Glutamatergic neuron (in vitro differentiated cells): Measurements from ENCODE around the gene RAPGEF2. TPM values are rescaled to one million over a fixed set of nuclear protein-coding genes. Genes with fewer than 3 reads are reported as not detected.
"Not testable (repeated sequence)": the region's sequence is repeated elsewhere in the genome, so short reads cannot be mapped to it uniquely, and the experiment has no call there.

Experiments used
- DNase-seq: peaks from one replicate; pipeline ENCODE4 v3.0.0; 2022
- H3K27ac Mint-ChIP-seq: one replicate; pipeline ENCODE4 v1.8.0; 2020; ENCODE audit warnings: mild to moderate bottlenecking, mixed read lengths, inconsistent platforms; ENCODE audit not compliant: unreplicated experiment
- H3K27me3 Mint-ChIP-seq: one replicate; pipeline ENCODE4 v1.8.0; 2020; ENCODE audit warnings: mild to moderate bottlenecking, moderate library complexity, mixed read lengths, inconsistent platforms; ENCODE audit not compliant: unreplicated experiment
- H3K36me3 Mint-ChIP-seq: one replicate; pipeline ENCODE4 v1.8.0; 2020; ENCODE audit warnings: mild to moderate bottlenecking, mixed read lengths, inconsistent platforms; ENCODE audit not compliant: unreplicated experiment
- H3K4me1 Mint-ChIP-seq: one replicate; pipeline ENCODE4 v1.8.0; 2020; ENCODE audit warnings: mild to moderate bottlenecking, low read depth, mixed read lengths, inconsistent platforms; ENCODE audit not compliant: unreplicated experiment
- H3K4me3 Mint-ChIP-seq: one replicate; pipeline ENCODE4 v1.8.0; 2020; ENCODE audit warnings: mild to moderate bottlenecking, mixed read lengths, inconsistent platforms; ENCODE audit not compliant: unreplicated experiment
- H3K9me3 Mint-ChIP-seq: one replicate; pipeline ENCODE4 v1.8.0; 2020; ENCODE audit warnings: mild to moderate bottlenecking, moderate library complexity, mixed read lengths, inconsistent platforms; ENCODE audit not compliant: unreplicated experiment
- CTCF ChIP-seq: fragments of 200-600 bp; sonication (generic); IDR thresholded peaks from one replicate; pipeline ENCODE4 v1.5.0; 2021; ENCODE audit not compliant: partially characterized antibody, unreplicated experiment
- long read RNA-seq: library from polyadenylated mRNA; unstranded; transcript quantifications from one replicate; pipeline ENCODE4 v2.0.0, GENCODE V29; 2020; ENCODE audit not compliant: unreplicated experiment
- total RNA-seq: library from RNA; stranded (reverse); fragmentation: NEBNext Ultra II Directional; extraction: Animal tissue kit (Norgen Biotek cat#: 25700); gene quantifications from one replicate; pipeline ENCODE4 v1.2.1, GENCODE V29; 2021; ENCODE audit not compliant: unreplicated experiment

RAPGEF2 gene
- 58.4 TPM for total RNA-seq
- long read RNA-seq, result 0 reads

- peak within 1 kb of the TSS; percentile 88 for H3K4me3 Mint-ChIP-seq
- H3K4me1 Mint-ChIP-seq, result peaks cover 23% of the 10 kb centered on the region
- peaks cover 15% of the 10 kb centered on the region for H3K27me3 Mint-ChIP-seq
- peak within 1 kb of the TSS; percentile 75 for H3K27ac Mint-ChIP-seq
- H3K9me3 Mint-ChIP-seq, result peaks cover 16% of the 10 kb centered on the region
- peak; percentile 86 for DNase-seq
- no peak for TF ChIP-seq CTCF
- no peaks in the 10 kb centered on the region for H3K36me3 Mint-ChIP-seq
Measured at GRCh38 chr4:159102622-159103383, at the start of gene RAPGEF2. Gene RAPGEF2, plus strand, starts transcription at chr4:159103079. Its CDS starts 1,084 bp downstream, at chr4:159104163.

- no peak overlapping the region for H3K4me3 Mint-ChIP-seq
- no peak overlapping the region for H3K27ac Mint-ChIP-seq
- no peak for DNase-seq
- H3K9me3 Mint-ChIP-seq, result no peaks in the 10 kb centered on the region
- H3K36me3 Mint-ChIP-seq, result no peaks in the 10 kb centered on the region
- peaks cover 4% of the 10 kb centered on the region for H3K4me1 Mint-ChIP-seq
- no peaks in the 10 kb centered on the region for H3K27me3 Mint-ChIP-seq
- no peak for TF ChIP-seq CTCF
Measured at GRCh38 chr4:159055833-159056232, 47.0 kb upstream of the RAPGEF2 start.

GRCh38 chr4:159060161-159060560 lies 42.7 kb upstream of the RAPGEF2 start:
- Mint-ChIP-seq H3K27me3 (no peaks in the 10 kb centered on the region), H3K4me3 (no peak overlapping the region)

GRCh38 chr4:159062381-159062780 lies 40.5 kb upstream of the RAPGEF2 start:
- no peak for TF ChIP-seq CTCF
- DNase-seq, result no peak
- no peak overlapping the region for H3K27ac Mint-ChIP-seq
- H3K36me3 Mint-ChIP-seq, result no peaks in the 10 kb centered on the region
- no peaks in the 10 kb centered on the region for H3K27me3 Mint-ChIP-seq
- peaks cover 1% of the 10 kb centered on the region for H3K4me1 Mint-ChIP-seq
- H3K4me3 Mint-ChIP-seq, result no peak overlapping the region
- peaks cover 2% of the 10 kb centered on the region for H3K9me3 Mint-ChIP-seq

More at GRCh38 chr4:159060161-159060560, 42.7 kb upstream of the RAPGEF2 start:
- Mint-ChIP-seq H3K36me3 (no peaks in the 10 kb centered on the region), H3K9me3 (peaks cover 2% of the 10 kb centered on the region), H3K27ac (no peak overlapping the region), H3K4me1 (peaks cover 1% of the 10 kb centered on the region)
- no peak for DNase-seq
- TF ChIP-seq CTCF, result no peak

GRCh38 chr4:159065513-159066240 lies 37.2 kb upstream of the RAPGEF2 start:
- no peak for TF ChIP-seq CTCF
- peaks cover 3% of the 10 kb centered on the region for H3K27me3 Mint-ChIP-seq
- H3K4me3 Mint-ChIP-seq, result no peak overlapping the region
- DNase-seq, result no peak
- no peak overlapping the region for H3K27ac Mint-ChIP-seq
- H3K9me3 Mint-ChIP-seq, result peaks cover 6% of the 10 kb centered on the region
- no peaks in the 10 kb centered on the region for H3K36me3 Mint-ChIP-seq
- H3K4me1 Mint-ChIP-seq, result peaks cover 11% of the 10 kb centered on the region

GRCh38 chr4:159068139-159068538 lies 34.7 kb upstream of the RAPGEF2 start:
- not testable (repeated sequence) for DNase-seq, H3K27ac Mint-ChIP-seq, H3K36me3 Mint-ChIP-seq, H3K27me3 Mint-ChIP-seq, H3K9me3 Mint-ChIP-seq, H3K4me3 Mint-ChIP-seq
- peaks cover 16% of the 10 kb centered on the region for H3K4me1 Mint-ChIP-seq
